H1 (cell line): ENCODE results near the gene RASD1. TPM values are rescaled to one million over a fixed set of nuclear protein-coding genes. Genes with fewer than 3 reads are reported as not detected.

Experiments
- CTCF ChIA-PET: fragments of 300-600 bp; sonication (Branson Sonifier 250); formaldehyde crosslinking; loops from one replicate; lab custom pipeline; 2021; ENCODE audit not compliant: partially characterized antibody; lab: Charles Lee
- POLR2A ChIA-PET: fragments of 300-600 bp; sonication (Branson Sonifier 250); formaldehyde crosslinking; loops from one replicate; lab custom pipeline; 2021; ENCODE audit warnings: inconsistent platforms; ENCODE audit not compliant: partially characterized antibody; lab: Charles Lee
- DNase-seq, 2 experiments: peaks; one replicate each; pipeline versions ENCODE4 v3.0.0 to v3.0.0-alpha.2; 2010 to 2022; ENCODE audit warnings: low spot score in 2 of 2, low read depth in 1 of 2, mixed read lengths in 1 of 2
- FAIRE-seq: peaks from 2 replicates; lab custom pipeline; 2011; peaks lifted over from hg19 to GRCh38; lab: Jason Lieb, UNC
- H2AFZ ChIP-seq: 2 replicates; pipeline ENCODE4 v1.8.1; 2012; ENCODE audit warnings: low read length, inconsistent platforms
- H2AK5ac ChIP-seq: 2 replicates; pipeline ENCODE4 v1.6.1; 2013; ENCODE audit warnings: low read depth, low read length
- H2BK120ac ChIP-seq: replicated peaks from 2 replicates; pipeline ENCODE3; 2013; ENCODE audit warnings: low read depth, low read length, inconsistent platforms
- H2BK12ac ChIP-seq: 2 replicates; pipeline ENCODE4 v1.6.1; 2013; ENCODE audit warnings: low read depth, low read length
- H2BK15ac ChIP-seq: 2 replicates; pipeline ENCODE4 v1.6.1; 2013; ENCODE audit warnings: low read length
- H2BK20ac ChIP-seq: 2 replicates; pipeline ENCODE4 v1.6.1; 2013; ENCODE audit warnings: low read length
- H2BK5ac ChIP-seq: 2 replicates; pipeline ENCODE4 v1.6.1; 2013; ENCODE audit warnings: low read depth, low read length
- H3K14ac ChIP-seq: 2 replicates; pipeline ENCODE4 v1.6.1; 2013; ENCODE audit warnings: inconsistent platforms; ENCODE audit not compliant: insufficient read length
- H3K18ac ChIP-seq: 2 replicates; pipeline ENCODE4 v1.6.1; 2013; ENCODE audit warnings: low read length; ENCODE audit errors: extremely low read depth
- H3K23ac ChIP-seq: 2 replicates; pipeline ENCODE4 v1.6.1; 2013; ENCODE audit warnings: inconsistent platforms; ENCODE audit not compliant: insufficient read length
- H3K23me2 ChIP-seq: 2 replicates; pipeline ENCODE4 v1.6.1; 2013; ENCODE audit warnings: low read depth, low read length
- H3K27ac ChIP-seq: 2 replicates; pipeline ENCODE4 v1.6.1; 2011; ENCODE audit warnings: low read depth, low read length, inconsistent platforms
- H3K27me3 ChIP-seq, 4 experiments: replicated peaks in 1 of 4; 1 replicate in 1 of 4; 2 replicates in 3 of 4; pipeline versions ENCODE4 v1.6.1 to v1.8.1; 2011 to 2013; ENCODE audit warnings: low read length in 3 of 4, mild to moderate bottlenecking in 3 of 4, inconsistent platforms in 2 of 4, mixed read lengths in 2 of 4, moderate library complexity in 1 of 4; ENCODE audit not compliant: control insufficient read depth in 3 of 4, insufficient read depth in 3 of 4; ENCODE audit errors: extremely low read depth in 1 of 4
- H3K36me3 ChIP-seq, 4 experiments: 2 replicates each; pipeline versions ENCODE4 v1.6.1 to v1.8.1; 2011 to 2013; ENCODE audit warnings: mild to moderate bottlenecking in 4 of 4, low read length in 3 of 4, moderate library complexity in 2 of 4, control low read depth in 1 of 4, inconsistent platforms in 1 of 4; ENCODE audit not compliant: insufficient read depth in 4 of 4, control insufficient read depth in 2 of 4
- H3K4ac ChIP-seq: replicated peaks from 2 replicates; pipeline ENCODE3; 2013; ENCODE audit warnings: low read length, low read depth, mixed read lengths, inconsistent platforms; ENCODE audit not compliant: insufficient read length
- H3K4me1 ChIP-seq, 4 experiments: replicated peaks in 1 of 4; 1 replicate in 1 of 4; 2 replicates in 3 of 4; pipeline versions ENCODE4 v1.6.1 to v1.8.1; 2011 to 2013; ENCODE audit warnings: low read length in 3 of 4, inconsistent platforms in 2 of 4, mixed read lengths in 1 of 4; ENCODE audit not compliant: insufficient read depth in 4 of 4, control insufficient read depth in 3 of 4
- H3K4me2 ChIP-seq, 2 experiments: 2 replicates each; pipeline versions ENCODE4 v1.6.1 to v1.8.1; 2011 to 2013; ENCODE audit warnings: low read depth in 2 of 2, low read length in 2 of 2, control low read depth in 1 of 2, inconsistent platforms in 1 of 2, mild to moderate bottlenecking in 1 of 2; ENCODE audit not compliant: insufficient read depth in 1 of 2
- H3K4me3 ChIP-seq, 4 experiments: fragments of 200-600, 300-600 bp in 1 of 4; sonication (generic), shearing (Covaris generic), sonication (Bioruptor Twin) in 1 of 4; 2 replicates each; pipeline versions ENCODE4 v1.5.1 to v1.8.1; 2011 to 2016; ENCODE audit warnings: low read length in 4 of 4, low read depth in 3 of 4, control low read depth in 2 of 4, inconsistent platforms in 2 of 4, mild to moderate bottlenecking in 2 of 4, mixed read lengths in 1 of 4, moderate library complexity in 1 of 4; ENCODE audit not compliant: insufficient read depth in 2 of 4; ENCODE audit errors: extremely low read depth in 1 of 4
- H3K56ac ChIP-seq: replicated peaks from 2 replicates; pipeline ENCODE3; 2013; ENCODE audit warnings: low read depth, mild to moderate bottlenecking, mixed read lengths, low read length, inconsistent platforms; ENCODE audit not compliant: insufficient read length
- H3K79me1 ChIP-seq: 2 replicates; pipeline ENCODE4 v1.6.1; 2013; ENCODE audit warnings: low read depth, low read length, control low read depth
- H3K79me2 ChIP-seq, 2 experiments: 2 replicates each; pipeline versions ENCODE4 v1.6.1 to v1.8.1; 2012 to 2013; ENCODE audit warnings: low read length in 2 of 2, mild to moderate bottlenecking in 2 of 2, inconsistent platforms in 1 of 2; ENCODE audit not compliant: insufficient read depth in 2 of 2, control insufficient read depth in 1 of 2
- H3K9ac ChIP-seq, 4 experiments: replicated peaks in 1 of 4; 1 replicate in 1 of 4; 2 replicates in 3 of 4; pipeline versions ENCODE4 v1.6.1 to v1.8.1; 2011 to 2013; ENCODE audit warnings: low read depth in 3 of 4, low read length in 3 of 4, control low read depth in 2 of 4, mild to moderate bottlenecking in 2 of 4, moderate library complexity in 2 of 4, inconsistent platforms in 1 of 4; ENCODE audit errors: extremely low read depth in 1 of 4
- H3K9me3 ChIP-seq, 2 experiments: 2 replicates each; pipeline versions ENCODE4 v1.6.1 to v1.8.1; 2012 to 2013; ENCODE audit warnings: mild to moderate bottlenecking in 2 of 2, moderate library complexity in 2 of 2, control low read depth in 1 of 2, inconsistent platforms in 1 of 2, low read depth in 1 of 2, low read length in 1 of 2, mixed read lengths in 1 of 2; ENCODE audit not compliant: insufficient read depth in 2 of 2
- H4K20me1 ChIP-seq, 2 experiments: replicated peaks in 1 of 2; 2 replicates each; pipeline versions ENCODE3 to v1.8.1; 2011 to 2013; ENCODE audit warnings: inconsistent platforms in 2 of 2, low read length in 2 of 2, mild to moderate bottlenecking in 1 of 2; ENCODE audit not compliant: insufficient read depth in 2 of 2, control insufficient read depth in 1 of 2
- H4K5ac ChIP-seq: 2 replicates; pipeline ENCODE4 v1.6.1; 2013; ENCODE audit warnings: low read length, low read depth, mixed read lengths, inconsistent platforms; ENCODE audit not compliant: insufficient read length
- H4K8ac ChIP-seq: 2 replicates; pipeline ENCODE4 v1.8.0; 2013; ENCODE audit warnings: mild to moderate bottlenecking, moderate library complexity, low read length, inconsistent platforms; ENCODE audit not compliant: insufficient read depth; ENCODE audit errors: extremely low read depth
- H4K91ac ChIP-seq: replicated peaks from 2 replicates; pipeline ENCODE3; 2013; ENCODE audit warnings: low read length, mixed read lengths, inconsistent platforms; ENCODE audit not compliant: insufficient read length
- CTCF ChIP-seq, 3 experiments: IDR thresholded peaks; 1 replicate in 2 of 3; 2 replicates in 1 of 3; pipeline versions ENCODE4 v1.5.1 to v1.6.1; 2011; ENCODE audit warnings: low read length in 3 of 3, mild to moderate bottlenecking in 3 of 3, inconsistent platforms in 2 of 3, low read depth in 1 of 3, moderate library complexity in 1 of 3; ENCODE audit not compliant: insufficient read depth in 1 of 3; ENCODE audit errors: control extremely low read depth in 1 of 3
- FOSL1 ChIP-seq: IDR thresholded peaks from 2 replicates; pipeline ENCODE4 v1.6.1; 2011; ENCODE audit warnings: mild to moderate bottlenecking, low read depth, low read length, moderate library complexity; ENCODE audit not compliant: insufficient read depth
- GTF2F1 ChIP-seq: IDR thresholded peaks from 2 replicates; pipeline ENCODE4 v1.6.1; 2012; ENCODE audit warnings: low read depth, low read length, improper control_type of control experiment, borderline replicate concordance
- SP2 ChIP-seq: IDR thresholded peaks from 2 replicates; pipeline ENCODE4 v1.6.1; 2012; ENCODE audit warnings: mild to moderate bottlenecking, low read length, inconsistent platforms
- TBP ChIP-seq: IDR thresholded peaks from 2 replicates; pipeline ENCODE4 v1.6.1; 2011; ENCODE audit warnings: low read depth, low read length, improper control_type of control experiment
- WGBS, 2 experiments: shearing (Covaris generic) in 1 of 2; methylation state at CpG; one replicate each; pipeline versions ENCODE4 v1.1.6 to v1.1.7; 2013 to 2015; ENCODE audit warnings: low lambda C conversion rate in 2 of 2, mixed read lengths in 2 of 2, inconsistent platforms in 1 of 2, low coverage in 1 of 2, missing lambda C conversion rate in 1 of 2; ENCODE audit not compliant: insufficient replicate concordance in 2 of 2, insufficient coverage in 1 of 2, insufficient read length in 1 of 2; ENCODE audit errors: extremely low coverage in 1 of 2, missing lambda C conversion rate in 1 of 2; 5-methylcytosine and 5-hydroxymethylcytosine counted together
- polyA plus RNA-seq, 7 experiments: library from polyadenylated mRNA; depleted of rRNA in 3 of 7; stranded (reverse) in 5 of 7; unstranded in 2 of 7; fragments of >200 nt in 5 of 7; fragments of 200-250 nt in 2 of 7; gene quantifications; 1 replicate in 5 of 7; 2 replicates in 1 of 7; 4 replicates in 1 of 7; pipeline versions ENCODE4 v1.2.1 to v1.2.3, GENCODE V29; 2011 to 2013; ENCODE audit warnings: missing spikeins in 2 of 7, mixed read lengths in 2 of 7
- total RNA-seq: library from RNA; stranded (reverse); fragmentation: NEBNext Ultra II Directional; extraction: Animal tissue kit (Norgen Biotek cat#: 25700); gene quantifications from 2 replicates; pipeline ENCODE4 v1.2.1, GENCODE V29; 2021

The RASD1 gene
- total and polyA plus RNA-seq, 2 of the 8 experiments (the other 6 are each of a cell fraction or from before 2014, with no cell fraction given): 2.3 to 2.6 TPM

GRCh38 chr17:17487998-17488397 is 8.2 kb downstream of the RASD1 start:
- Histone ChIP-seq H3K23me2 (no peaks in the 10 kb centered on the region), H4K20me1 (peaks cover 15 to 16% of the 10 kb centered on the region in 2 experiments), H3K36me3 (peaks cover 3 to 23% (median 17%) of the 10 kb centered on the region in 4 experiments; a peak in 7 of 8 replicates), H2BK15ac (no peak overlapping the region), H3K79me1 (peaks cover 8% of the 10 kb centered on the region), H3K4ac (no peak overlapping the region), H2AFZ (no peak overlapping the region), H3K27me3 (no peaks in the 10 kb centered on the region), H3K9me3 (no peaks in the 10 kb centered on the region), H2BK120ac (no peak overlapping the region), H3K14ac (no peak overlapping the region), H3K27ac (no peak overlapping the region), H3K79me2 (peaks cover 0 to 22% of the 10 kb centered on the region in 2 experiments; a peak in 3 of 4 replicates), H4K8ac (no peak overlapping the region), H4K5ac (no peak overlapping the region), H2AK5ac (no peak overlapping the region), H3K18ac (no peak overlapping the region), H3K23ac (no peak overlapping the region), H3K56ac (no peak overlapping the region), H2BK12ac (no peak overlapping the region), H4K91ac (no peak overlapping the region), H3K4me3 (no peak overlapping the region), H3K9ac (no peak overlapping the region), H2BK5ac (no peak overlapping the region), H2BK20ac (no peak overlapping the region), H3K4me2 (no peak overlapping the region), H3K4me1 (no peaks in the 10 kb centered on the region; a peak in 3 of 7 replicates)
- WGBS, 2 experiments: 47% methylated on average over 2 of the region's 2 CpGs; no CpG with 5 or more reads in 1 of the 2 experiments
- DNase-seq (no peak), FAIRE-seq (no peak)
- POLR2A ChIA-PET: no interaction called here
- no peak for TF ChIP-seq TBP
- TF ChIP-seq GTF2F1: no peak
- TF ChIP-seq FOSL1: no peak
- no peak for TF ChIP-seq SP2
- no peak for TF ChIP-seq CTCF (IDR thresholded peaks at IDR 0.05; ENCODE audit: control extremely low read depth in 1 of 3, insufficient read depth in 1 of 3, low read depth in 1 of 3, low read length in 3 of 3)
- CTCF ChIA-PET: no interaction called here
